ENCODE results near the gene PRPF6. TPM values are rescaled to one million over a fixed set of nuclear protein-coding genes. Genes with fewer than 3 reads are reported as not detected.

PRPF6 gene
- total and polyA plus RNA-seq, 2 of the 13 experiments (the other 11 are each of a cell fraction or from before 2014, with no cell fraction given), result 63.7 to 101 TPM

DNA sequence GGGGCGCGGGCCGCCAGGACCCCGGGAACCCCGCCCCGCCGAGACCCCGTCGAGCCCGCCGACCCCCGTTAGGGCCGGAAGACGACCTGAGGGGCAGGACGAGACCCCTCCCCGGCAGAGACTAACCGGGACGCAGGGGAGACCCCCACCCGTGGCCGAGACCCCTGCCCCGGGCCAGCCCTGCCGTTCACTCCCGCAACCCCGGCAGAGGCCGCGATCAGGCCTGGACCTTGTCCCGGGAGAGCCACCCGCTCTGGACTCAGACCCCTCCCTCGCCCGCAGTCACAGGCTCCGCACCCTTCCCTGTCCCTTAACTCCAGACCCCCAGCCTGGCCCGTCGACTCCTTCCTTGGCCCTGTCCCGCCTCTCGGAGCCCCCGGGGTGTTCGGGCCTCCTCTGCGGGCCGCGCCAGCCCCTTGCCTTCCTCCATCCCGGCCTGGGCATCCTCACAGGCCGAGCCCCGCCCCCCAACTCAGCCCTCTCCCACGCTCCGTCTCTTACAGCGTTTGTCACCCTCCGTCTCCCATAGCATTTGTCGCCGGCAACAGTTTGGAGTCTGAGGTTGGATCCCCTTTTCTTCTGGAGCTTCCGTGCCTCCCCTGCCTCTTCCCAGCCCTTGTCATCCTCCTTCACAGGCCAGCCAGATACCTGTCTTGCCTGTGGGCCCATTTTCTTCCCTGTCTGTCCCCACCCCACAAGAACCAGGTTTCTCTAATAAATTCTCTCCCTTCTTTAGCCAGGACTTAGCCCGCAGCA lies 82.6 kb downstream of the PRPF6 start (continued):
- TF ChIP-seq, protein P1, sequence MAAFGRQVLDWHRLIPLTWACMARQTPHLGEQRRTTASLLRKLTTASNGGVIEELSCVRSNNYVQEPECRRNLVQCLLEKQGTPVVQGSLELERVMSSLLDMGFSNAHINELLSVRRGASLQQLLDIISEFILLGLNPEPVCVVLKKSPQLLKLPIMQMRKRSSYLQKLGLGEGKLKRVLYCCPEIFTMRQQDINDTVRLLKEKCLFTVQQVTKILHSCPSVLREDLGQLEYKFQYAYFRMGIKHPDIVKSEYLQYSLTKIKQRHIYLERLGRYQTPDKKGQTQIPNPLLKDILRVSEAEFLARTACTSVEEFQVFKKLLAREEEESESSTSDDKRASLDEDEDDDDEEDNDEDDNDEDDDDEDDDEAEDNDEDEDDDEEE (CRISPR knock-in tag; IDR thresholded peaks at IDR 0.05), result 0 out of 2 replicates have a peak, but pooled peaks have one; percentile 58
- TF ChIP-seq NR2F6 (IDR thresholded peaks at IDR 0.05) (no peak; the same call in 1 of the 2 replicates), NR2F6 (CRISPR knock-in tag; IDR thresholded peaks at IDR 0.05) (0 out of 2 replicates have a peak, but pooled peaks have one; percentile 17), YEATS2 (CRISPR knock-in tag; IDR thresholded peaks at IDR 0.05; ENCODE audit: borderline replicate concordance) (no peak; the same call in 1 of the 2 replicates), ZNF670 (CRISPR knock-in tag; IDR thresholded peaks at IDR 0.05; ENCODE audit: borderline replicate concordance) (no peak; the same call in 1 of the 2 replicates), HDAC1 (CRISPR knock-in tag; IDR thresholded peaks at IDR 0.05) (peak; percentile 9; the same call in 1 of the 2 replicates), ZNF775 (CRISPR knock-in tag; IDR thresholded peaks at IDR 0.05; ENCODE audit: borderline replicate concordance) (no peak), MED1 (CRISPR knock-in tag; IDR thresholded peaks at IDR 0.05) (0 out of 2 replicates have a peak, but pooled peaks have one; percentile 38), TP53 (CRISPR knock-in tag; conservative IDR thresholded peaks at IDR 0.05) (no peak), RFX1 (IDR thresholded peaks at IDR 0.05) (peak; percentile 5; the same call in 1 of the 2 replicates), ZNF792 (CRISPR knock-in tag; IDR thresholded peaks at IDR 0.05) (no peak), TGIF2 (CRISPR knock-in tag; IDR thresholded peaks at IDR 0.05) (no peak), KLF16 (CRISPR knock-in tag; IDR thresholded peaks at IDR 0.05) (peak; percentile 18 to 71; a peak in 1 of 4 replicates), GTF2F1 (IDR thresholded peaks at IDR 0.05; ENCODE audit: low read length) (no peak), DNMT1 (CRISPR knock-in tag; IDR thresholded peaks at IDR 0.05) (no peak), CHCHD3 (CRISPR knock-in tag; IDR thresholded peaks at IDR 0.05) (peak; percentile 23), HCFC1 (IDR thresholded peaks at IDR 0.05; ENCODE audit: low read depth, low read length) (no peak), ADNP (CRISPR knock-in tag; IDR thresholded peaks at IDR 0.05) (no peak), ZKSCAN1 (IDR thresholded peaks at IDR 0.05; ENCODE audit: low read length) (no peak), NFRKB (IDR thresholded peaks at IDR 0.05) (no peak), ZNF260 (CRISPR knock-in tag; IDR thresholded peaks at IDR 0.05; ENCODE audit: borderline replicate concordance, low read depth) (no peak), SNAI1 (CRISPR knock-in tag; IDR thresholded peaks at IDR 0.05; ENCODE audit: borderline replicate concordance) (peak; percentile 50; the same call in 1 of the 2 replicates)
- TF ChIP-seq, protein P2, sequence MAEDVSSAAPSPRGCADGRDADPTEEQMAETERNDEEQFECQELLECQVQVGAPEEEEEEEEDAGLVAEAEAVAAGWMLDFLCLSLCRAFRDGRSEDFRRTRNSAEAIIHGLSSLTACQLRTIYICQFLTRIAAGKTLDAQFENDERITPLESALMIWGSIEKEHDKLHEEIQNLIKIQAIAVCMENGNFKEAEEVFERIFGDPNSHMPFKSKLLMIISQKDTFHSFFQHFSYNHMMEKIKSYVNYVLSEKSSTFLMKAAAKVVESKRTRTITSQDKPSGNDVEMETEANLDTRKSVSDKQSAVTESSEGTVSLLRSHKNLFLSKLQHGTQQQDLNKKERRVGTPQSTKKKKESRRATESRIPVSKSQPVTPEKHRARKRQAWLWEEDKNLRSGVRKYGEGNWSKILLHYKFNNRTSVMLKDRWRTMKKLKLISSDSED (CRISPR knock-in tag; IDR thresholded peaks at IDR 0.05), result no peak
- TF ChIP-seq, protein P3, sequence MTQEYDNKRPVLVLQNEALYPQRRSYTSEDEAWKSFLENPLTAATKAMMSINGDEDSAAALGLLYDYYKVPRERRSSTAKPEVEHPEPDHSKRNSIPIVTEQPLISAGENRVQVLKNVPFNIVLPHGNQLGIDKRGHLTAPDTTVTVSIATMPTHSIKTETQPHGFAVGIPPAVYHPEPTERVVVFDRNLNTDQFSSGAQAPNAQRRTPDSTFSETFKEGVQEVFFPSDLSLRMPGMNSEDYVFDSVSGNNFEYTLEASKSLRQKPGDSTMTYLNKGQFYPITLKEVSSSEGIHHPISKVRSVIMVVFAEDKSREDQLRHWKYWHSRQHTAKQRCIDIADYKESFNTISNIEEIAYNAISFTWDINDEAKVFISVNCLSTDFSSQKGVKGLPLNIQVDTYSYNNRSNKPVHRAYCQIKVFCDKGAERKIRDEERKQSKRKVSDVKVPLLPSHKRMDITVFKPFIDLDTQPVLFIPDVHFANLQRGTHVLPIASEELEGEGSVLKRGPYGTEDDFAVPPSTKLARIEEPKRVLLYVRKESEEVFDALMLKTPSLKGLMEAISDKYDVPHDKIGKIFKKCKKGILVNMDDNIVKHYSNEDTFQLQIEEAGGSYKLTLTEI (CRISPR knock-in tag; conservative IDR thresholded peaks at IDR 0.05), result no peak
- TF ChIP-seq, protein P4, sequence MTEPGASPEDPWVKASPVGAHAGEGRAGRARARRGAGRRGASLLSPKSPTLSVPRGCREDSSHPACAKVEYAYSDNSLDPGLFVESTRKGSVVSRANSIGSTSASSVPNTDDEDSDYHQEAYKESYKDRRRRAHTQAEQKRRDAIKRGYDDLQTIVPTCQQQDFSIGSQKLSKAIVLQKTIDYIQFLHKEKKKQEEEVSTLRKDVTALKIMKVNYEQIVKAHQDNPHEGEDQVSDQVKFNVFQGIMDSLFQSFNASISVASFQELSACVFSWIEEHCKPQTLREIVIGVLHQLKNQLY (CRISPR knock-in tag; IDR thresholded peaks at IDR 0.05), result no peak
- TF ChIP-seq, protein P5, sequence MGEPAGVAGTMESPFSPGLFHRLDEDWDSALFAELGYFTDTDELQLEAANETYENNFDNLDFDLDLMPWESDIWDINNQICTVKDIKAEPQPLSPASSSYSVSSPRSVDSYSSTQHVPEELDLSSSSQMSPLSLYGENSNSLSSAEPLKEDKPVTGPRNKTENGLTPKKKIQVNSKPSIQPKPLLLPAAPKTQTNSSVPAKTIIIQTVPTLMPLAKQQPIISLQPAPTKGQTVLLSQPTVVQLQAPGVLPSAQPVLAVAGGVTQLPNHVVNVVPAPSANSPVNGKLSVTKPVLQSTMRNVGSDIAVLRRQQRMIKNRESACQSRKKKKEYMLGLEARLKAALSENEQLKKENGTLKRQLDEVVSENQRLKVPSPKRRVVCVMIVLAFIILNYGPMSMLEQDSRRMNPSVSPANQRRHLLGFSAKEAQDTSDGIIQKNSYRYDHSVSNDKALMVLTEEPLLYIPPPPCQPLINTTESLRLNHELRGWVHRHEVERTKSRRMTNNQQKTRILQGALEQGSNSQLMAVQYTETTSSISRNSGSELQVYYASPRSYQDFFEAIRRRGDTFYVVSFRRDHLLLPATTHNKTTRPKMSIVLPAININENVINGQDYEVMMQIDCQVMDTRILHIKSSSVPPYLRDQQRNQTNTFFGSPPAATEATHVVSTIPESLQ (CRISPR knock-in tag; conservative IDR thresholded peaks at IDR 0.05), result 0 out of 2 replicates have a peak, but pooled peaks have one; percentile 15

Data from HepG2 (cell line).